Neural progenitor cell (in vitro differentiated cells): ENCODE data around the gene NTM. TPM values are rescaled to one million over a fixed set of nuclear protein-coding genes. Genes with fewer than 3 reads are reported as not detected.

Source experiments
- DNase-seq: peaks from one replicate; pipeline ENCODE4 v3.0.0-alpha.2; 2016; ENCODE audit warnings: low spot score
- H2AFZ ChIP-seq: fragments of 200-600 bp; sonication (generic); replicated peaks from 2 replicates; pipeline ENCODE4 v1.6.1; 2016; ENCODE audit warnings: antibody characterized with exemption
- H3F3A ChIP-seq: fragments of 200-600 bp; sonication (generic); 2 replicates; pipeline ENCODE4 v1.6.1; 2016; ENCODE audit warnings: antibody characterized with exemption, low read depth
- H3K27ac ChIP-seq: fragments of 200-600 bp; sonication (generic); 2 replicates; pipeline ENCODE4 v1.5.1; 2016; ENCODE audit warnings: mild to moderate bottlenecking
- H3K27me3 ChIP-seq: fragments of 200-600 bp; sonication (generic); 2 replicates; pipeline ENCODE4 v1.6.1; 2016; ENCODE audit warnings: mild to moderate bottlenecking, moderate library complexity
- H3K36me3 ChIP-seq: fragments of 200-600 bp; sonication (generic); 2 replicates; pipeline ENCODE4 v1.5.1; 2016
- H3K4me1 ChIP-seq: fragments of 200-600 bp; sonication (generic); 2 replicates; pipeline ENCODE4 v1.6.1; 2016; ENCODE audit warnings: mixed run types
- H3K4me2 ChIP-seq: fragments of 200-600 bp; sonication (generic); 2 replicates; pipeline ENCODE4 v1.6.1; 2016
- H3K4me3 ChIP-seq: fragments of 200-600 bp; sonication (generic); 2 replicates; pipeline ENCODE4 v1.5.1; 2016
- H3K79me2 ChIP-seq: fragments of 200-600 bp; sonication (generic); 2 replicates; pipeline ENCODE4 v1.6.1; 2016; ENCODE audit warnings: low read depth
- H3K9ac ChIP-seq: fragments of 200-600 bp; sonication (generic); 2 replicates; pipeline ENCODE4 v1.6.1; 2016
- H3K9me3 ChIP-seq: fragments of 200-600 bp; sonication (generic); 2 replicates; pipeline ENCODE4 v1.5.1; 2016; ENCODE audit warnings: low read depth
- H4K20me1 ChIP-seq: fragments of 200-600 bp; sonication (generic); 2 replicates; pipeline ENCODE4 v1.6.1; 2016; ENCODE audit warnings: low read depth
- H3K27ac Mint-ChIP-seq: 3 replicates; pipeline ENCODE4 v1.8.0; 2021; ENCODE audit warnings: mixed read lengths
- H3K27me3 Mint-ChIP-seq: 2 replicates; pipeline ENCODE4 v1.8.0; 2022; ENCODE audit warnings: low read depth, mild to moderate bottlenecking, inconsistent platforms, moderate library complexity, mixed read lengths; ENCODE audit not compliant: insufficient read depth
- H3K36me3 Mint-ChIP-seq: 3 replicates; pipeline ENCODE4 v1.8.0; 2021; ENCODE audit warnings: mixed read lengths
- H3K4me1 Mint-ChIP-seq: 3 replicates; pipeline ENCODE4 v1.8.0; 2021; ENCODE audit warnings: mixed read lengths
- H3K4me3 Mint-ChIP-seq: 3 replicates; pipeline ENCODE4 v1.8.0; 2021; ENCODE audit warnings: mild to moderate bottlenecking, moderate library complexity, mixed read lengths
- H3K9me3 Mint-ChIP-seq: 3 replicates; pipeline ENCODE4 v1.8.0; 2020; ENCODE audit warnings: mixed read lengths
- CTCF ChIP-seq: fragments of 200-600 bp; sonication (generic); IDR thresholded peaks from 2 replicates; pipeline ENCODE4 v1.5.1; 2017; ENCODE audit warnings: antibody characterized with exemption, mild to moderate bottlenecking
- EZH2 ChIP-seq: fragments of 200-600 bp; sonication (generic); IDR thresholded peaks from 2 replicates; pipeline ENCODE4 v1.6.1; 2017; ENCODE audit warnings: antibody characterized with exemption, mild to moderate bottlenecking, moderate library complexity
- EZH2phosphoT487 ChIP-seq: fragments of 200-600 bp; sonication (generic); IDR thresholded peaks from 2 replicates; pipeline ENCODE4 v1.6.1; 2017; ENCODE audit warnings: antibody characterized with exemption
- total RNA-seq: library from RNA; depleted of rRNA; stranded (reverse); fragments of >200 nt; gene quantifications from 2 replicates; pipeline ENCODE4 v1.2.3, GENCODE V29; 2015; ENCODE audit warnings: low replicate concordance

NTM gene
- total RNA-seq, 1 donor from 2014 or later, result 4.3 TPM

GRCh38 chr11:131762346-131763110 lies 392.1 kb downstream of the NTM start:
- no peaks in the 10 kb centered on the region for H3K9me3 ChIP-seq
- Mint-ChIP-seq H3K9me3 (peaks cover 3% of the 10 kb centered on the region), H3K4me3 (no peak overlapping the region), H3K4me1 (peaks cover 7% of the 10 kb centered on the region), H3K27me3 (no peaks in the 10 kb centered on the region), H3K36me3 (no peaks in the 10 kb centered on the region), H3K27ac (no peak overlapping the region)
- H2AFZ ChIP-seq, result no peak overlapping the region
- no peak overlapping the region for H3K4me2 ChIP-seq
- no peak overlapping the region for H3K4me3 ChIP-seq
- no peaks in the 10 kb centered on the region for H3K4me1 ChIP-seq
- H3K27me3 ChIP-seq, result no peaks in the 10 kb centered on the region
- no peaks in the 10 kb centered on the region for H3K79me2 ChIP-seq
- no peak overlapping the region for H3K9ac ChIP-seq
- DNase-seq, result no peak
- H4K20me1 ChIP-seq, result no peaks in the 10 kb centered on the region
- TF ChIP-seq CTCF (no peak), EZH2phosphoT487 (no peak), EZH2 (no peak)
- no peaks in the 10 kb centered on the region for H3F3A ChIP-seq
- no peaks in the 10 kb centered on the region for H3K36me3 ChIP-seq
- H3K27ac ChIP-seq, result no peak overlapping the region

GRCh38 chr11:131763193-131763890 lies 392.9 kb downstream of the NTM start:
- H3F3A ChIP-seq, result no peaks in the 10 kb centered on the region
- TF ChIP-seq EZH2 (no peak), EZH2phosphoT487 (no peak), CTCF (no peak)
- Mint-ChIP-seq H3K4me1 (peaks cover 7% of the 10 kb centered on the region), H3K36me3 (no peaks in the 10 kb centered on the region), H3K27ac (no peak overlapping the region), H3K27me3 (no peaks in the 10 kb centered on the region), H3K4me3 (no peak overlapping the region), H3K9me3 (peaks cover 5% of the 10 kb centered on the region)
- no peak overlapping the region for H3K4me2 ChIP-seq
- no peaks in the 10 kb centered on the region for H3K4me1 ChIP-seq
- DNase-seq, result no peak
- no peaks in the 10 kb centered on the region for H3K36me3 ChIP-seq
- H4K20me1 ChIP-seq, result no peaks in the 10 kb centered on the region
- H3K9me3 ChIP-seq, result no peaks in the 10 kb centered on the region
- H3K27me3 ChIP-seq, result no peaks in the 10 kb centered on the region
- no peak overlapping the region for H3K4me3 ChIP-seq
- no peak overlapping the region for H2AFZ ChIP-seq
- no peak overlapping the region for H3K9ac ChIP-seq
- no peak overlapping the region for H3K27ac ChIP-seq
- H3K79me2 ChIP-seq, result no peaks in the 10 kb centered on the region

GRCh38 chr11:131764126-131764525 lies 393.7 kb downstream of the NTM start:
- no peak overlapping the region for H3K27ac ChIP-seq
- no peaks in the 10 kb centered on the region for H3K36me3 Mint-ChIP-seq
- no peak overlapping the region for H3K9ac ChIP-seq
- no peak for DNase-seq
- no peaks in the 10 kb centered on the region for H4K20me1 ChIP-seq
- peaks cover 5% of the 10 kb centered on the region for H3K9me3 Mint-ChIP-seq
- H3K79me2 ChIP-seq, result no peaks in the 10 kb centered on the region
- no peak for TF ChIP-seq CTCF
- no peak for TF ChIP-seq EZH2
- no peak for TF ChIP-seq EZH2phosphoT487
- no peaks in the 10 kb centered on the region for H3K27me3 ChIP-seq
- no peak overlapping the region for H3K27ac Mint-ChIP-seq
- H3K27me3 Mint-ChIP-seq, result no peaks in the 10 kb centered on the region
- H3K4me3 ChIP-seq, result no peak overlapping the region
- peaks cover 7% of the 10 kb centered on the region for H3K4me1 Mint-ChIP-seq
- no peaks in the 10 kb centered on the region for H3K4me1 ChIP-seq
- no peaks in the 10 kb centered on the region for H3K36me3 ChIP-seq
- H3K4me2 ChIP-seq, result no peak overlapping the region
- no peak overlapping the region for H3K4me3 Mint-ChIP-seq
- no peaks in the 10 kb centered on the region for H3K9me3 ChIP-seq
- H3F3A ChIP-seq, result no peaks in the 10 kb centered on the region
- H2AFZ ChIP-seq, result no peak overlapping the region
